ENCODE results near the gene MACF1. TPM values are rescaled to one million over a fixed set of nuclear protein-coding genes. Genes with fewer than 3 reads are reported as not detected.
A peak's percentile ranks its signal among the peaks of the same experiment; 100 is the strongest.

Gene MACF1
- total and polyA plus RNA-seq, 2 donors, result 93.2 to 124 TPM

- H3K4me1 ChIP-seq (ENCODE audit: control insufficient read depth in 2 of 2, insufficient read depth in 2 of 2, low read length in 2 of 2), result no peaks in the 10 kb centered on the region
- no peak for DNase-seq (ENCODE audit: low read depth in 6 of 9, low spot score in 9 of 9)
- no peaks in the 10 kb centered on the region for H3K9me3 ChIP-seq (ENCODE audit: control insufficient read depth in 2 of 2, insufficient read depth in 1 of 2, low read length in 1 of 2)
- no peaks in the 10 kb centered on the region for H3K27me3 ChIP-seq (ENCODE audit: control insufficient read depth in 2 of 2, insufficient read depth in 1 of 2, low read length in 1 of 2)
- WGBS, result 97% methylated on average over 2 of the region's 2 CpGs
- H3K4me3 ChIP-seq (ENCODE audit: low read length in 2 of 2), result no peak overlapping the region
- H3K36me3 ChIP-seq (ENCODE audit: control insufficient read depth in 2 of 2, insufficient read depth in 2 of 2, low read length in 1 of 2), result no peaks in the 10 kb centered on the region
- no peak overlapping the region for H3K27ac ChIP-seq (ENCODE audit: low read depth in 1 of 2, low read length in 1 of 2)
Measured at GRCh38 chr1:39173995-39174380, 30.5 kb upstream of the MACF1 start.

GRCh38 chr1:39174390-39175081, 30.0 kb upstream of the MACF1 start:
- Histone ChIP-seq H3K9me3 (ENCODE audit: control insufficient read depth in 2 of 2, insufficient read depth in 1 of 2, low read length in 1 of 2) (no peaks in the 10 kb centered on the region), H3K4me3 (ENCODE audit: low read length in 2 of 2) (no peak overlapping the region), H3K27ac (ENCODE audit: low read depth in 1 of 2, low read length in 1 of 2) (no peak overlapping the region), H3K27me3 (ENCODE audit: control insufficient read depth in 2 of 2, insufficient read depth in 1 of 2, low read length in 1 of 2) (no peaks in the 10 kb centered on the region), H3K4me1 (ENCODE audit: control insufficient read depth in 2 of 2, insufficient read depth in 2 of 2, low read length in 2 of 2) (no peaks in the 10 kb centered on the region), H3K36me3 (ENCODE audit: control insufficient read depth in 2 of 2, insufficient read depth in 2 of 2, low read length in 1 of 2) (no peaks in the 10 kb centered on the region)
- WGBS, result 97% methylated on average over 5 of the region's 5 CpGs
- no peak for DNase-seq (ENCODE audit: low read depth in 6 of 9, low spot score in 9 of 9)

GRCh38 chr1:39177706-39178105, 26.8 kb upstream of the MACF1 start:
- no peaks in the 10 kb centered on the region for H3K4me1 ChIP-seq (ENCODE audit: control insufficient read depth in 2 of 2, insufficient read depth in 2 of 2, low read length in 2 of 2)

GRCh38 chr1:39178541-39179431, 25.7 kb upstream of the MACF1 start:
- Histone ChIP-seq H3K9me3 (ENCODE audit: control insufficient read depth in 2 of 2, insufficient read depth in 1 of 2, low read length in 1 of 2) (no peaks in the 10 kb centered on the region), H3K36me3 (ENCODE audit: control insufficient read depth in 2 of 2, insufficient read depth in 2 of 2, low read length in 1 of 2) (no peaks in the 10 kb centered on the region), H3K27ac (ENCODE audit: low read depth in 1 of 2, low read length in 1 of 2) (no peak overlapping the region), H3K4me3 (ENCODE audit: low read length in 2 of 2) (no peak overlapping the region), H3K4me1 (ENCODE audit: control insufficient read depth in 2 of 2, insufficient read depth in 2 of 2, low read length in 2 of 2) (peaks cover 3 to 5% of the 10 kb centered on the region in 2 donors), H3K27me3 (ENCODE audit: control insufficient read depth in 2 of 2, insufficient read depth in 1 of 2, low read length in 1 of 2) (no peaks in the 10 kb centered on the region)
- DNase-seq (ENCODE audit: low read depth in 6 of 9, low spot score in 9 of 9), result no peak
- 96% methylated on average over 6 of the region's 6 CpGs for WGBS

More at GRCh38 chr1:39177706-39178105, 26.8 kb upstream of the MACF1 start:
- DNase-seq (ENCODE audit: low read depth in 6 of 9, low spot score in 9 of 9), result no peak
- Histone ChIP-seq H3K4me3 (ENCODE audit: low read length in 2 of 2) (no peak overlapping the region), H3K9me3 (ENCODE audit: control insufficient read depth in 2 of 2, insufficient read depth in 1 of 2, low read length in 1 of 2) (no peaks in the 10 kb centered on the region), H3K27me3 (ENCODE audit: control insufficient read depth in 2 of 2, insufficient read depth in 1 of 2, low read length in 1 of 2) (no peaks in the 10 kb centered on the region), H3K36me3 (ENCODE audit: control insufficient read depth in 2 of 2, insufficient read depth in 2 of 2, low read length in 1 of 2) (no peaks in the 10 kb centered on the region), H3K27ac (ENCODE audit: low read depth in 1 of 2, low read length in 1 of 2) (no peak overlapping the region)
- WGBS, result 94% methylated on average over 3 of the region's 3 CpGs

GRCh38 chr1:39181311-39181710, 23.2 kb upstream of the MACF1 start:
- Histone ChIP-seq H3K27ac (ENCODE audit: low read depth in 1 of 2, low read length in 1 of 2) (no peak overlapping the region), H3K9me3 (ENCODE audit: control insufficient read depth in 2 of 2, insufficient read depth in 1 of 2, low read length in 1 of 2) (no peaks in the 10 kb centered on the region), H3K4me3 (ENCODE audit: low read length in 2 of 2) (no peak overlapping the region), H3K36me3 (ENCODE audit: control insufficient read depth in 2 of 2, insufficient read depth in 2 of 2, low read length in 1 of 2) (no peaks in the 10 kb centered on the region), H3K4me1 (ENCODE audit: control insufficient read depth in 2 of 2, insufficient read depth in 2 of 2, low read length in 2 of 2) (peaks cover 9 to 20% of the 10 kb centered on the region in 2 donors), H3K27me3 (ENCODE audit: control insufficient read depth in 2 of 2, insufficient read depth in 1 of 2, low read length in 1 of 2) (no peaks in the 10 kb centered on the region)
- no peak for DNase-seq (ENCODE audit: low read depth in 6 of 9, low spot score in 9 of 9)
- 62% methylated on average over 3 of the region's 3 CpGs for WGBS

GRCh38 chr1:39182804-39183203, 21.7 kb upstream of the MACF1 start:
- no peak overlapping the region for H3K4me3 ChIP-seq (ENCODE audit: low read length in 2 of 2)
- no peaks in the 10 kb centered on the region for H3K27me3 ChIP-seq (ENCODE audit: control insufficient read depth in 2 of 2, insufficient read depth in 1 of 2, low read length in 1 of 2)
- no peak overlapping the region for H3K27ac ChIP-seq (ENCODE audit: low read depth in 1 of 2, low read length in 1 of 2)
- WGBS, result 96% methylated on average over 2 of the region's 2 CpGs
- no peak for DNase-seq (ENCODE audit: low read depth in 6 of 9, low spot score in 9 of 9)
- H3K9me3 ChIP-seq (ENCODE audit: control insufficient read depth in 2 of 2, insufficient read depth in 1 of 2, low read length in 1 of 2), result no peaks in the 10 kb centered on the region
- peaks cover 9 to 20% of the 10 kb centered on the region in 2 donors for H3K4me1 ChIP-seq (ENCODE audit: control insufficient read depth in 2 of 2, insufficient read depth in 2 of 2, low read length in 2 of 2)
- no peaks in the 10 kb centered on the region for H3K36me3 ChIP-seq (ENCODE audit: control insufficient read depth in 2 of 2, insufficient read depth in 2 of 2, low read length in 1 of 2)

GRCh38 chr1:39183503-39184353, 20.8 kb upstream of the MACF1 start:
- H3K4me3 ChIP-seq (ENCODE audit: low read length in 2 of 2), result no peak overlapping the region
- peaks cover 9 to 20% of the 10 kb centered on the region in 2 donors for H3K4me1 ChIP-seq (ENCODE audit: control insufficient read depth in 2 of 2, insufficient read depth in 2 of 2, low read length in 2 of 2)
- WGBS, result 64% methylated on average over 4 of the region's 4 CpGs
- H3K9me3 ChIP-seq (ENCODE audit: control insufficient read depth in 2 of 2, insufficient read depth in 1 of 2, low read length in 1 of 2), result no peaks in the 10 kb centered on the region
- DNase-seq (ENCODE audit: low read depth in 6 of 9, low spot score in 9 of 9), result peak in 6 of 9 donors; percentile 71 to 92 (median 78)
- peak overlapping the region; percentile 79 to 90 for H3K27ac ChIP-seq (ENCODE audit: low read depth in 1 of 2, low read length in 1 of 2)
- no peaks in the 10 kb centered on the region for H3K36me3 ChIP-seq (ENCODE audit: control insufficient read depth in 2 of 2, insufficient read depth in 2 of 2, low read length in 1 of 2)
- H3K27me3 ChIP-seq (ENCODE audit: control insufficient read depth in 2 of 2, insufficient read depth in 1 of 2, low read length in 1 of 2), result no peaks in the 10 kb centered on the region

GRCh38 chr1:39184354-39184818, 20.1 kb upstream of the MACF1 start:
- no peak for DNase-seq (ENCODE audit: low read depth in 6 of 9, low spot score in 9 of 9)
- Histone ChIP-seq H3K4me1 (ENCODE audit: control insufficient read depth in 2 of 2, insufficient read depth in 2 of 2, low read length in 2 of 2) (peaks cover 9 to 20% of the 10 kb centered on the region in 2 donors), H3K27me3 (ENCODE audit: control insufficient read depth in 2 of 2, insufficient read depth in 1 of 2, low read length in 1 of 2) (no peaks in the 10 kb centered on the region)

More at GRCh38 chr1:39184354-39184818, 20.1 kb upstream of the MACF1 start:
- Histone ChIP-seq H3K27ac (ENCODE audit: low read depth in 1 of 2, low read length in 1 of 2) (peak overlapping the region; percentile 79 to 90), H3K36me3 (ENCODE audit: control insufficient read depth in 2 of 2, insufficient read depth in 2 of 2, low read length in 1 of 2) (no peaks in the 10 kb centered on the region), H3K4me3 (ENCODE audit: low read length in 2 of 2) (no peak overlapping the region), H3K9me3 (ENCODE audit: control insufficient read depth in 2 of 2, insufficient read depth in 1 of 2, low read length in 1 of 2) (no peaks in the 10 kb centered on the region)
- 98% methylated on average over 3 of the region's 3 CpGs for WGBS

All from thymus (tissue), 11 donors.